Mesothelial cell of epicardium (in vitro differentiated cells): ENCODE data around the gene METTL1. TPM values are rescaled to one million over a fixed set of nuclear protein-coding genes. Genes with fewer than 3 reads are reported as not detected.

ENCODE experiments used
- DNase-seq, 2 experiments: peaks; one replicate each; pipeline ENCODE4 v3.0.0; 2021; ENCODE audit warnings: low spot score in 2 of 2; ENCODE audit not compliant: unreplicated experiment in 2 of 2
- H3K27ac Mint-ChIP-seq: 2 replicates; pipeline ENCODE4 v1.8.0; 2021; ENCODE audit warnings: mixed read lengths
- H3K27me3 Mint-ChIP-seq: 2 replicates; pipeline ENCODE4 v1.8.0; 2021; ENCODE audit warnings: low read depth, mixed read lengths
- H3K36me3 Mint-ChIP-seq: 2 replicates; pipeline ENCODE4 v1.8.0; 2021; ENCODE audit warnings: mixed read lengths
- H3K4me1 Mint-ChIP-seq: 2 replicates; pipeline ENCODE4 v1.8.0; 2021; ENCODE audit warnings: mixed read lengths
- H3K4me3 Mint-ChIP-seq: 2 replicates; pipeline ENCODE4 v1.8.0; 2021; ENCODE audit warnings: mild to moderate bottlenecking, moderate library complexity, mixed read lengths
- H3K9me3 Mint-ChIP-seq: 2 replicates; pipeline ENCODE4 v1.8.0; 2021; ENCODE audit warnings: mixed read lengths
- CTCF ChIP-seq: fragments of 200-600 bp; sonication (generic); IDR thresholded peaks from one replicate; pipeline ENCODE4 v1.5.0; 2021; ENCODE audit warnings: antibody characterized with exemption; ENCODE audit not compliant: unreplicated experiment
- total RNA-seq: library from RNA; stranded (reverse); gene quantifications from 3 replicates; pipeline ENCODE4 v1.2.1, GENCODE V29; 2021

The METTL1 gene
- total RNA-seq, 1 donor from 2014 or later, result 32.3 TPM

DNA sequence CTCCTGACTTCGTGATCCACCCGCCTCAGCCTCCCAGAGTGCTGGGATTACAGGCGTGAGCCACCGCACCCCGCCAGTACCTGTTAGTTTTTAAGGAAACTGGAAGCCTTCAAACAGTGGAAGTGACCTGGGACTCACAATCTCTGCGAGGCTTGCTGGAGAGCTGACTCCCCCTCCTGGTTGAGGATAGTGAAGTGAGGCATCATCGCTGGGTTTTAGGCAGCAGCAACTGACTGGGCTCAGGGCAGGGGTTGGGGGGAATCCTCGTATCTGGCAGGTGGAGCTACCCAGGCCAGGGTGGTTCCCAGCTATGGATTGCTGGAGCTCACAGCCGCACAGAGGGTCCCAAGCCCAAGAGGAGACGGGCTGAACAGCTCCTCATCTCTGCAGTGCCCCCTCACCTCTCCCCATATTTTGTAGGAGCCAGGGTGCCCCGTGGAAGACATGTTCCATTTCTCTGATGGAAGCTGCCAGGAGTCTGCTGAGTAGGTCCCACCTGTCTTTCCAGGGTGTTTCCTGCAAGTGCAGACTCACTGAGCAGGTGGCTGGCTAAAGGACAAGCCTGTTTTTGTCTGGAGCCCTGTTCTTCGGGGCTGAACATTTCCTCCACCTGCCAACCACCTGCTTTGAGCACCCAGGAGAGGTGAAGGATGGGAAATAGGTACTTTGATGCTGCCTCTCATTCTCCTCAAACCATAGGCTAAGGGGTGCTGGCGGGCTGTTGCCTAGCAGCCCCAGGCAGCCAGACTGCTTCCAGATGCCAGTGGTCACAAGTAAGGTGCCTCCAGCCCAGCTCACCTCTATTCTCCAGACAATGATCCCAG, 43.5 kb upstream of the METTL1 start:
- no peak for DNase-seq
- H3K36me3 Mint-ChIP-seq, result peaks cover 15% of the 10 kb centered on the region
- H3K27ac Mint-ChIP-seq, result no peak overlapping the region
- no peak overlapping the region for H3K4me3 Mint-ChIP-seq
- H3K9me3 Mint-ChIP-seq, result no peaks in the 10 kb centered on the region
- no peaks in the 10 kb centered on the region for H3K27me3 Mint-ChIP-seq
- no peaks in the 10 kb centered on the region for H3K4me1 Mint-ChIP-seq
- no peak for TF ChIP-seq CTCF

DNA sequence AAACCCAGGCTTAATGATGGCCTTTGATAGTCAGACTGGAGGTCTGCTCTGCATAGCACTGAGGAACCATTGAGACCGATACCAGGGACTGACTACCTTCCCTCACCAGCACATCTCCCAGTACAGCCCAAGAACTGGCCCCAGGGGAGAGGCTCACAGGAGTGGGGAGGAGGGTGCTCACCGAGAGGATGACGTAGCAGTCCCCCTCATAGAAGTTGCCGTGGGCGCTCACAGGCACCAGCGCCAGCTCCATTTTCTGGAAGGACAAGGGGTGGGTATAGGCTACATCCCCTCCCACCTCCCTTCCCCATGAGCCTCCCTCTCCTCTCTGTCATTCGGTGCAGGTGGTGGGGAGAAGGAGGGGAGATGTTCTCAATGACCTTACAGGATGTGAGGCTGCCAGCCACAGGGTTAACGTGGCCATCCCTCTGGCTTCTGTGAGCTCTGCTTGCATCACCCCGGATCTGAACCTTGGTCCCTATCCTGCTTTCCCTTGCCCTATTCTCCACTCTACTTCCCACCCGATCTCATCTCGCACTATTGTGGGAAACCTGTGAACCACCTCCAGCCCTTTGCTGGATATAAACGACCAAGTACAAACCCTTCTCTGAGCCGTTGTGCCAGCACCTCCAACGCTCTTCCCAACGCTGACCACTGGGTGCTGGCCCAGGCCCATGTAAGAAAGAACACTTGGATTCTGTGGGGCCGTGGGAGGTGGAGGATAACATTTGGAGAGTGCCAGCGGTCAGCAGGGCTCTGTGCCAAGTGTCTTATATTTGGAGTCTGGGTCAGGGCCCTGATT, 42.3 kb upstream of the METTL1 start:
- Mint-ChIP-seq H3K4me1 (no peaks in the 10 kb centered on the region), H3K9me3 (no peaks in the 10 kb centered on the region), H3K27me3 (no peaks in the 10 kb centered on the region), H3K36me3 (peaks cover 15% of the 10 kb centered on the region), H3K4me3 (no peak overlapping the region), H3K27ac (no peak overlapping the region)
- no peak for DNase-seq
- no peak for TF ChIP-seq CTCF

GRCh38 chr12:57813111-57813970, 41.4 kb upstream of the METTL1 start:
- H3K27me3 Mint-ChIP-seq, result no peaks in the 10 kb centered on the region
- H3K27ac Mint-ChIP-seq, result no peak overlapping the region
- H3K36me3 Mint-ChIP-seq, result peaks cover 6% of the 10 kb centered on the region
- H3K4me3 Mint-ChIP-seq, result no peak overlapping the region
- no peak for DNase-seq
- H3K9me3 Mint-ChIP-seq, result no peaks in the 10 kb centered on the region
- no peaks in the 10 kb centered on the region for H3K4me1 Mint-ChIP-seq
- TF ChIP-seq CTCF, result no peak

- no peak for DNase-seq
- Mint-ChIP-seq H3K9me3 (no peaks in the 10 kb centered on the region), H3K4me1 (no peaks in the 10 kb centered on the region), H3K36me3 (peaks cover 14% of the 10 kb centered on the region), H3K27ac (no peak overlapping the region), H3K27me3 (no peaks in the 10 kb centered on the region), H3K4me3 (no peak overlapping the region)
- no peak for TF ChIP-seq CTCF
Observed at GRCh38 chr12:57811028-57811755, 39.3 kb upstream of the METTL1 start.

GRCh38 chr12:57810450-57810849, 38.5 kb upstream of the METTL1 start:
- Mint-ChIP-seq H3K9me3 (no peaks in the 10 kb centered on the region), H3K27me3 (no peaks in the 10 kb centered on the region), H3K36me3 (peaks cover 16% of the 10 kb centered on the region), H3K4me1 (no peaks in the 10 kb centered on the region), H3K4me3 (no peak overlapping the region), H3K27ac (no peak overlapping the region)
- no peak for DNase-seq
- no peak for TF ChIP-seq CTCF
